Stimulated activated memory B cell treated with anti-CD40 and anti-IgM and Interleukin-4, amounts not matched to agents 10 μg/mL and 1 μg/mL and 100 μg/mL, for 72 hours (primary cell): Measurements from ENCODE around the gene DNAJA4.

Experiments
- ATAC-seq: fragments of 150-1000 bp; cut with Tn5 transposase; 2 replicates; pipeline ENCODE4 v1.10.0; 2021
- H3K27ac Mint-ChIP-seq: one replicate; pipeline ENCODE4 v1.8.0; 2022; ENCODE audit warnings: mild to moderate bottlenecking, mixed read lengths
- H3K27me3 Mint-ChIP-seq: one replicate; pipeline ENCODE4 v1.8.0; 2022; ENCODE audit warnings: mixed read lengths
- H3K36me3 Mint-ChIP-seq: one replicate; pipeline ENCODE4 v1.8.0; 2022; ENCODE audit warnings: mixed read lengths
- H3K4me1 Mint-ChIP-seq: one replicate; pipeline ENCODE4 v1.8.0; 2022; ENCODE audit warnings: mixed read lengths
- H3K4me3 Mint-ChIP-seq: one replicate; pipeline ENCODE4 v1.8.0; 2022; ENCODE audit warnings: mild to moderate bottlenecking, moderate library complexity, mixed read lengths
- H3K9me3 Mint-ChIP-seq: one replicate; pipeline ENCODE4 v1.8.0; 2022; ENCODE audit warnings: mixed read lengths

The DNAJA4 gene

DNA sequence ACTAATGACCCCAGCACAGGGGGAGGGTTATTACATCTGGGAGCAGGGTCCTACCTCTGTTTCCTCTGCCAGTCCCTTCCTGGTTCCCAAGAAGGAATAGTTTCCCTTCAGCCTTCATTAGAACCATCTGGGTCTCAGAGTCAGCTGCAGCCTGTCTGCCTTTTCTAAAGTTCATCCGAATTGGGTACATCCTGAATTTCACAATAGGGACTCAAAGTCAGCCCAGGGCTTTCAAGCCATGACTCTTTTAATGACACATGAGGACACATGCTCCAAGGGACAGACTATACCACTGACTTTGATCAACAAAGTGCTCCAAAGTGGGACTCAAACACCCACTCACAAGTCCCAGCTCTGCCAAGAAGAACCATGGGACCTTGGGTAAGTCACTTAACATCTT is 63.1 kb downstream of the DNAJA4 start:
- H3K36me3 Mint-ChIP-seq = no peaks in the 10 kb centered on the region
- H3K27ac Mint-ChIP-seq = no peak overlapping the region
- H3K4me1 Mint-ChIP-seq = no peaks in the 10 kb centered on the region
- H3K4me3 Mint-ChIP-seq = no peak overlapping the region
- ATAC-seq = no peak
- no peaks in the 10 kb centered on the region for H3K9me3 Mint-ChIP-seq
- no peaks in the 10 kb centered on the region for H3K27me3 Mint-ChIP-seq

DNA sequence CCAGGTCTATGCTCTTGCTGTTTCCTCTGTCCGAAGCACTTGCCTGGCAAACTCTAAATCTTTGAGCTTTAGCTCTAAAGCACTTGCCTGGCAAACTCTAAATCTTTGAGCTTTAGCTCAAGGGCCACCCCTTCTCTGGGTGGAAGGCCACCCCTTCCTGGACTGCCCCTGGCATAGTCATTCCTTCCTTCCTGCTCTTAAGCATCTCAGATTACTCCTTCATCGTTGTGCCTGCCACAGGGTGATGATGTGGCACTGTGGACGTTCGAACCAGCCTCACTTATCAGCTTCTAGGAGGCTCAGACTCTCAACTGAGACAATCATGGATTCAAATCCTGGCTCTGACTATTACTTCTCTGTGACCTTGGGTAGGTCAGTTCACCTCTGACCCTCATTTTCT is 65.3 kb downstream of the DNAJA4 start:
- no peak overlapping the region for H3K4me3 Mint-ChIP-seq
- H3K4me1 Mint-ChIP-seq = no peaks in the 10 kb centered on the region
- no peaks in the 10 kb centered on the region for H3K9me3 Mint-ChIP-seq
- no peak overlapping the region for H3K27ac Mint-ChIP-seq
- H3K27me3 Mint-ChIP-seq = no peaks in the 10 kb centered on the region
- H3K36me3 Mint-ChIP-seq = no peaks in the 10 kb centered on the region
- no peak for ATAC-seq
